AG20443 (cell line): ENCODE data around the gene RGS12.

Experiments
- DNase-seq: peaks from one replicate; pipeline ENCODE4 v3.0.0; 2012; ENCODE audit warnings: low spot score, mixed read lengths

The RGS12 gene

DNA sequence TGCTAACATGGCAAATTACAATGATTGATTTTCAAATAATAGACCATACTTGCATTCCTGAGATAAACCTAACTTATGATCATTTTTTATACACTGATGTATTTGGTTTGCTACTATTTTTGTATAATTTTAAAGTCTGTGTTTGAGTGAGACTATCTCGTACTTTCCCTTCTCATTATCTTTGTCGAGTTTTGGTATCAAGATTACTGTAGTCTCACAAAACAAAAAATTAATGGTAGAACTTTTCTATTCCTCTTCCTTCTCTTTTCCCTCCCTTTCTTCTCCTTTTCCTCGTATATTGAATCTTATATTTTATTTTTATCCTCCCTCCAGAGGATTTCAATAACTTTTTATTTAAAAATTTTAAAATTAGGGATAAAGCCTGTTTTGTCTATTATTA, 41.5 kb downstream of the RGS12 start:
- DNase-seq, result no peak

DNA sequence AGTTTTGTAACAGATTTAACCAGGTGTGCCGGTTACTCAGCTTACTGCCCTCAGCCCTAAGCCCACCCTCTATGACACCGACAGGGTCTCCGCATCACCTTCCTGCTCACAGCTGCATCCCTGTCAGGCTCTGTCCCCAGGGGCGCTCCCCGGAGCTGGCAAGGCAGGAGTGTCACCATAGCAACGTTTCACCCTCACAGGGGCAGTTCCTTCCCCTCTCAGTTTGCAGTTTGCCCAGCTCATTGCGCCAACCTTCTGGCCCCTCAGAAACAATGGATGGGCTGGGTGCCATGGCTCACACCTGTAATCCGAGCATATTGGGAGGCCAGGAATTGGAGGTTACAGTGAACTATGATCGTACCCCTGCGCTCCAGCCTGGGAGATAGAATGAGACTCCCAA, 42.6 kb downstream of the RGS12 start:
- no peak for DNase-seq

- DNase-seq, result no peak
These were observed 43.2 kb downstream of the RGS12 start for GRCh38 chr4:3335982-3336381.

GRCh38 chr4:3336382-3337356, 43.8 kb downstream of the RGS12 start:
- no peak for DNase-seq

DNA sequence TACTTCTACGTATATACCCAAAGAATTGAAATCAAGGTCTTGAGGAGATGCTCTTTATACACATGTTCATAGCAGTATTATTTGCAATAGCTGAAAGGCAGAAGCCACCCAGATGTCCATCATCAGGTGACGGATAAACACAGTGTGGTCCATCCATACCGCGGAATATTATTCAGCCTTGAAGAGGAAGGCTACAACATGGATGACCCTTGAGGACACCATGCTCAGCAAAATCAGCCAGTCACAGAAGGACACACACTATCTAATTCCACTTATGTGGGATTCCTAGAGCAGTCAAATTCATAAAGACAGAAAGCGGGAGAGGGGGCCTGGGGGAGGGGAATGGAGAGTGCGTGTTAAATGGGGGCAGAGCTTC, 44.5 kb downstream of the RGS12 start:
- no peak for DNase-seq

- DNase-seq, result no peak
These were observed 45.0 kb downstream of the RGS12 start for GRCh38 chr4:3337811-3338210.

DNA sequence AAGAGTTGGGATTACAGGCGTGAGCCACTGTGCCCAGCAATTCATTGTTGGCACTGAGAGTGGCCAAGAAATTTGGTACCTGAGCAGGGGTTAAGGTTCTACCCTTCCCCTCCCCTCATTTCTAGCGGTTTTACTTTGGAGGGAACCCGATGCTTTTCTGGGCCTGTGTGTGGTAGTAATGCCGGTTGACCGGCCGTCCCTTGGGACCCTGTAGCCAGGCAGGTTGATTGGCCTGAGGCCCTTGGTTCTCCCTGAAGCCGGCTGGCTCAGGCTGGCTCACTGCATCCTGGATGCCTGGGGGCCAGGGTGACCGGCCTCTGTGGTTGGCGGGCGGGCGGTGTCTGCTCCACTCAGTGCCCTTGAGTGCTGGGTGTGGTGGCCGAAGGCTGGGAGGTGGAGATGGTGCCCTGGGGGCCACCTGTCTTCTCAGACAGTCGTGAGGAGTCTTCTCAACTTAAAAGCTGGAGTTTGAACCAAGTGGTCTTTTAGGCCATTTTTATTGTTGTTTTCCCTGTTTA, 45.6 kb downstream of the RGS12 start:
- no peak for DNase-seq

DNA sequence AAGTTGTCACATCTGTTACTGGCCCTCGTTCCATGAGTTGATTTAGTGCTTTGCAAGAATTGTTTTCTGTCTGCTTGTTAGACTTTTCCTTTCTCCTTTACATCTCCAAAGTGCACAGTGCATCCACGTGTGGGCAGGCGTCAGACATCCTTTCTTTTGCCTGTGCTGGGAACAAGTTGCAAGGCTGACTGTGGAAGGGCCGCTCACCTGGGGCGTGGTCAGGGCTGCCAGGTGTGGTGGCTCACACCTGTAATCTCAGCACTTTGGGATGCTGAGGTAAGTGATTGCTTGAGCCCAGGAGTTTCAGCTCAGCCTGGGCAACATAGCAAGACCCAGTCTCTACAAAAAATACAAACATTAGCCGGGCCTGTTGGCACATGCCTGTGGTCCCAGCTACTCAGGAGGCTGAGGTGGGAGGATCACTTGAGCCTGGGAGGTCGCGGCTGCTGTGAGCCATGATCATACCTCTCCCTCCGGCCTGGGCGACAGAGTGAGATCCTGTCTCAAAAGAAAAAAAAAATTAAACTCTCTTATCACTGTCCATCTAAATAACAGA, 46.2 kb downstream of the RGS12 start:
- DNase-seq, result no peak

DNA sequence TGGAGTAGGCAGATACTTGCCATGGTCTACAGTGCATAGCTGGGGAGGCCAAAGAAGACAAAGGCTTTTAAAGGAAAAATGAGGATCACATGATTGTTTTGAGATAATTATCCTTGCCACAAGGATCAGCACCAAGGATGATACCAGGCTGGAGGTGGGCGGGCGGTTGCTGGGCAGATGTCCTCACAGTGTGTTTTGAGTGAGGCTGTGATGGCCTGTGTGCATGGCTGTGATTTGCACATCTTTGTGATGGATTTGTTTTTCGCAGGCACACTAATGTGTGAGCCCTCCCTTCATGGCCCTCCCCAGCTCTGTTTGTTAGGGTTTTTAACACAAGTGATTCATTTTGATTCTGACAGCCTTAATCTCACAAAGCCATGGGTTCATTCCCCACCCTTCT, 46.8 kb downstream of the RGS12 start:
- no peak for DNase-seq

GRCh38 chr4:3340038-3340699, 47.3 kb downstream of the RGS12 start:
- DNase-seq, result no peak

DNA sequence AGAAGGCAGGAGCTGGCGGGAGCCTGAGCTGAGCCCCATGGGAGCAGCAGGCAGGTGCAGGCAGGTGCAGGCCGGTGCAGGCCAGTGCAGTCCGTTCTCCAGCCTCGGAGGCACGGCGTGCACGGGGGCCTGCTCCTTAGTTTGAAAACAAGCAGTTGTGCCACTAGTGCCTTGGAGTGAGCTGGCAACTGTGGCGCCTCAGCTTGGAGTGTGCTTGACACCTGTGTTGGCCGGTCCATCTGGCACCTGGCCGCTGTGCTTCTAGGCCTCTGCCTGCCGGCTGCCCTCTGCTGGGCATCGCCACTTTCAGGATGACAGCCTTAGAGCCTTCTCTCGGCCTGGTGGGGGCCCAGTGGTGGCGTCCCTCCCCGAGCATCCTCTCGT, 47.9 kb downstream of the RGS12 start:
- DNase-seq, result no peak

GRCh38 chr4:3341760-3342159, 48.9 kb downstream of the RGS12 start:
- no peak for DNase-seq

DNA sequence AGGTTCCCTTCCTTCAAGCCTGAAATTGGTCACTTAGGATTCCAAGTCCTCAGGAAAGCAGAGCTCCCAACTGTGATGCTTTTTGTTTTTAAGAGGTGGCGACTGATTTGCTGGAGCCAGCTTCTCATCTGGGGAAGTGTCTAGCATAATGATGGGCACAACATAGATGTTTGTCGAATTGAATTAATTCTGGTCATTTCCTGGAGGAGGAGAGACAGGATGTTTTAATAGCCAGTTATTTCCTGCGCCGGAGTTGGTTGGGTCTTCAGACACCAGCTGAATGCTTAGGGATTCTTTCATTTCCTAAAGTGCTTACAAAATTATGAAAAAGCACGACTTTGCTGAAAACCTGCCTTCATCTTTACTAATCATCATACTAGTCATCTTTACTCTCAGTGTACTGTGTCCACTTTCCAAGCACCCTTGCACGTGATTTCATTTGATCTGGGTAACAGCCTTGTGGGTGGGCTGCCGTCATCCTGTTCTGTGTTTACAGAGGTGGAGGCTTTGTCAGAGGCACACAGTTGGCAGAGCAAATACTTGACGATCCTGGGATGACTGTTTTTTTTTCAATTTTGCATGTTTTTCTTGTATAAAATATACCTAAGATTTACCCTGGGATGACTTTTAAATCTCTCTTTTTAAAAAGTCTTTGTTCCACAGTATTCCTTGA, 49.5 kb downstream of the RGS12 start:
- peak; percentile 55 for DNase-seq
